GM13976 (cell line): Measurements from ENCODE around the gene NIN.

ENCODE experiments used
- DNase-seq: peaks from one replicate; pipeline ENCODE4 v3.0.0; 2012; ENCODE audit warnings: low spot score
- CTCF ChIP-seq: IDR thresholded peaks from 2 replicates; pipeline ENCODE4 v1.5.1; 2012; ENCODE audit warnings: borderline replicate concordance, mild to moderate bottlenecking; ENCODE audit not compliant: insufficient read depth; ENCODE audit errors: extremely low read depth, missing control alignments, control extremely low read depth
- in situ Hi-C: fragments of 300-500 bp; cut with MboI; formaldehyde crosslinking; loops from one replicate; pipeline ENCODE4 v1.12.0; 2022; ENCODE audit warnings: low sequenced_read_pairs, mixed read lengths, inconsistent platforms; ENCODE audit not compliant: unreplicated experiment

NIN gene

GRCh38 chr14:50758305-50758704, 72.7 kb downstream of the NIN start:
- no peak for TF ChIP-seq CTCF
- no peak for DNase-seq
- in situ Hi-C loops: no loop called here

GRCh38 chr14:50757702-50758101, 73.3 kb downstream of the NIN start:
- DNase-seq: no peak
- no peak for TF ChIP-seq CTCF
- in situ Hi-C loops: no loop called here

GRCh38 chr14:50756300-50756699, 74.7 kb downstream of the NIN start:
- in situ Hi-C loops: no loop called here
- TF ChIP-seq CTCF: no peak
- DNase-seq: no peak

- no peak for DNase-seq
- in situ Hi-C loops: no loop called here
- TF ChIP-seq CTCF: no peak
Observed at GRCh38 chr14:50750323-50750722, 80.6 kb downstream of the NIN start.

- in situ Hi-C loops: no loop called here
- no peak for DNase-seq
- no peak for TF ChIP-seq CTCF
Observed at GRCh38 chr14:50745401-50746058, 85.4 kb downstream of the NIN start.

- in situ Hi-C loops: no loop called here
- no peak for DNase-seq
- TF ChIP-seq CTCF: no peak
Observed at GRCh38 chr14:50744231-50744630, 86.7 kb downstream of the NIN start.
